GM12891 (cell line): ENCODE data around the gene KTN1.

ENCODE experiments used
- DNase-seq: peaks from one replicate; pipeline ENCODE4 v3.0.0; 2011; ENCODE audit warnings: low spot score; ENCODE audit not compliant: insufficient read length
- FAIRE-seq: peaks from 2 replicates; lab custom pipeline; 2011; peaks lifted over from hg19 to GRCh38; lab: Jason Lieb, UNC
- PAX5 ChIP-seq: IDR thresholded peaks from 2 replicates; pipeline ENCODE4 v1.6.1; 2011; ENCODE audit warnings: low read length, moderate library complexity, mild to moderate bottlenecking; ENCODE audit not compliant: insufficient read depth, severe bottlenecking
- POLR2A ChIP-seq: IDR thresholded peaks from 2 replicates; pipeline ENCODE4 v1.6.1; 2011; ENCODE audit warnings: low read depth, low read length, control low read depth
- POLR2AphosphoS5 ChIP-seq: IDR thresholded peaks from 2 replicates; pipeline ENCODE4 v1.6.1; 2011; ENCODE audit warnings: low read depth, low read length, control low read depth
- POU2F2 ChIP-seq: IDR thresholded peaks from 2 replicates; pipeline ENCODE4 v1.6.1; 2011; ENCODE audit warnings: low read depth, mild to moderate bottlenecking, control low read depth, low read length, moderate library complexity
- SPI1 ChIP-seq: IDR thresholded peaks from 2 replicates; pipeline ENCODE4 v1.6.1; 2011; ENCODE audit warnings: low read depth, low read length, control low read depth
- TAF1 ChIP-seq: IDR thresholded peaks from 2 replicates; pipeline ENCODE4 v1.6.1; 2011; ENCODE audit warnings: low read depth, low read length, control low read depth

The KTN1 gene

DNA sequence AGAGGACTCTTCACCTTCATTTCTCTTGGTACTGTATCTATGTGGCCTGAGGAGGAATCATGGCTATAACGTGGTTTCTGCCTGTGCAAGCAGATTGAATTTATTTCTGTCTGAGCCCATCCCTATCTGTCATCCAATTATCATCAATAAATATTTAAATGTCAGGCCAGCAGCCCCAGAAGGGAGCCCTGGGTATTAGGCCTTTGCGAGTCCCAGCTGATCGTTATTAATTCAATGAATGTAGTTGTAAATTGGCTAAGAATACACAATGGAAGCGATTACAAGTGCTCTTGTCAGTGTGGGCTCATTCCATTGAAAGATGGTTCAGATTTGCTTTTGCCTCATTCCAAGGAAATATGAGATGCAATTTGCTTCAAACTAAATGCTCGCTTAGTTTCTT, 142.0 kb downstream of the KTN1 start:
- FAIRE-seq (no peak), DNase-seq (no peak)
- TF ChIP-seq TAF1 (no peak), POLR2AphosphoS5 (no peak), POLR2A (no peak), POU2F2 (no peak), SPI1 (no peak), PAX5 (no peak)

DNA sequence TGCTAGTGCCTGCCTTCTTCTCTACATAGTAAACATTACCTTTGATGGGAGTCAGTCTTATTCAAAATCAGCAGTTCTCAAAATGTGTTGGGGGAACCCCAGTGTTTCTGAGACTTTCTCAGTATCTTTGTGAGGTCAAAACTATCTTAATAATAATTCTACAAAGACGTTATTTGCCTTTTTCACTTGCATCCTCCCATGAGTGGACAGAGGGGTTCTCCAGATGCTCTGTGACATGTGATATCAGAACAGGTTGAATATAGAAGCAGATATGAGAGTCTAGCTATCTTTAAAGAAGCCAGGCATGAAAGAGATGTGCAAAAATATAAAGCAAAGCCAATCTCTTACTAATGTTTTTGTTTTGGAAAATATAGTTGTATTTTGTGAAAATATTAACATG, 144.7 kb downstream of the KTN1 start:
- DNase-seq = no peak
- FAIRE-seq = no peak

DNA sequence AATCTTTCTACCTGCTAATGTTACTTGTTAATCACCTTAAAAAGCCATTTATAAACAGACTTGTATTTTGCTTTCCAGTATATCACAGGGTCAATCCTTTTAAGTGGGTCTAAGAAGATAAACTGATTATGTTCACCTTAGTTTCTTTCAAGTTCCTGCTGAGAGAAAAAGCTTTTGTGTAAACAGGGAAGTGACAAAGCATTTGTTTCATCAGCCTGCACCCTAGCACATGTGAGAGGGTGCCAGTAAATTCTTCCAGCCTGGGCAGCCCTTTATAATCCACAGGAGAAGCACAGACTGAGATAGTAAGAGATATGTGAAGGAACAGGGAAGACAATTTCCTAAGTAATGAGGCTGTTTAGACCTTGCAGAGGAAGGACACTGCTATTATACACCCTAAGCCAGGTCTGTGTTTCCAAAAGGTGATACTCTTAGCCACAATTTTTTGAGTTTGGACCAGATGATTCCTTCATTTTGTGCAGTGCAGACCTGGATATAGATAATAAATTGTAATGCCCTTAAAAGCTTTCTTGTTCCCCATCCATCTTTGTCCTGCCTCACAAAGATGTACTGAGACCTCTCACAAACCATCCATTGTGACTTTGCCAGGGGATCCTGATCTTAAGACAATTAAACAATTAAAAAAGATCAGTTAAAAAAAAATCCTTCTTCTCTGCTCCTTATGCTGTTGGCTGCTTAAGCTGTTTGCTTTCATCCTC, 150.7 kb downstream of the KTN1 start:
- no peak for TF ChIP-seq POLR2AphosphoS5
- no peak for TF ChIP-seq POLR2A
- TF ChIP-seq PAX5 = no peak
- TF ChIP-seq TAF1 = no peak
- TF ChIP-seq POU2F2 = no peak
- no peak for TF ChIP-seq SPI1
- no peak for FAIRE-seq

More for the DNA sequence above, 144.7 kb downstream of the KTN1 start:
- TF ChIP-seq TAF1 (no peak), POLR2A (no peak), POU2F2 (no peak), POLR2AphosphoS5 (no peak), SPI1 (no peak), PAX5 (no peak)

DNA sequence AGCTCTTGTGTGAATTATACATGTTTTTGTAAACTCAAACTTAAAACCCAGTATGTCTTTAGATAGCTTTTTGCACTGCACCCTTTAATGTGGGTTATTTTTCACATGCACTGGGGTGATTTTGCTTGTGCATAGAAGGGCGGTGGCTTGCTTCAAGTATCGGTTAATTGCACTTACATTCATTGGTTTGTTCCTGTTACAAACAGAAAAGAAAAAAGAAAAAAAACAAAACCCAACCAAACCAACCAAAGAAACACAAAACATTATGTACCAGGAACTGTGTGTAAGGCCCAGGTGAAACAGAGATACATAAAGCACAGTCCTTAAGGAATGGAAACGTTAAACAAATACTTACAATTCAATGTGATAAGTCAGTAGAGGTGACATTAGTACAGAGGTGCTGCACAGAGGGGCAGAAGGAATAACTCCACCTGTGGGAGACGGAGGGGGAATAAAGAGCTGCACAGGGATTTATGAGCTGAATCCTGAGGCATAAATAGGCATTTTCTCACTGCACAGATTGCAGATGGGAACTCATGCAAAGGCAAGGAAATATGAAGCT, 151.4 kb downstream of the KTN1 start:
- FAIRE-seq (no peak), DNase-seq (no peak)
- TF ChIP-seq TAF1 = no peak
- no peak for TF ChIP-seq SPI1
- no peak for TF ChIP-seq POLR2A

More for the DNA sequence above, 150.7 kb downstream of the KTN1 start:
- DNase-seq = no peak

DNA sequence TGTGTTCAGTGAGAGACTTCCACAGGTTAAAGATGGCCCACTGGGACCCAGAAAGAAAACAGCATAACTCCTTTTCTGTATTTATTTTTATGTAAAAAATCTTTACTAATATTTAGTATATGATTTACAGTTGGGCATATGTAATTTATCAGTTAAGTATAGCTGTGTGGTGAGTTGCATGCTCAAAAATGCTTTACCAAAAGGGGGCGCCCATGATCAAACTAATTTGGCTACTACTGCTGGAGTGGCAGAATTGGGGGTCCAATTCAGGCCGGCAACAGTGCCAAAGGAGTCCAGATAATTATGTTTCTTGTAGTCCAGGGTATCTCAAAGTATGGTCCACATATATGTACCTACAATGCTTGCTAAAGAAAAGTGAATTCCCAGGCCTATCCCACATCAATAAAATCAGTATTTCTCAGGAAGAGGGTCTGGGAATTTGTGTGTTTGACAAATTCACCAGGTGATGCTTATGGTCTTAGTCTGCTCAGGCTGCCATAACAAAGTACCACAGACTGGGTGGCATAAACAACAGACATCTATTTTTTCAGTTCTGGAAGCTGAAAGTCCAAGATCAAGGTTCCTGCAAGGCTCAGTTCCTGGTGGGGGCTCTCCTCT, 152.0 kb downstream of the KTN1 start:
- DNase-seq (no peak), FAIRE-seq (no peak)
- TF ChIP-seq SPI1 (no peak), POLR2AphosphoS5 (no peak), TAF1 (no peak), POU2F2 (no peak), POLR2A (no peak), PAX5 (no peak)

DNA sequence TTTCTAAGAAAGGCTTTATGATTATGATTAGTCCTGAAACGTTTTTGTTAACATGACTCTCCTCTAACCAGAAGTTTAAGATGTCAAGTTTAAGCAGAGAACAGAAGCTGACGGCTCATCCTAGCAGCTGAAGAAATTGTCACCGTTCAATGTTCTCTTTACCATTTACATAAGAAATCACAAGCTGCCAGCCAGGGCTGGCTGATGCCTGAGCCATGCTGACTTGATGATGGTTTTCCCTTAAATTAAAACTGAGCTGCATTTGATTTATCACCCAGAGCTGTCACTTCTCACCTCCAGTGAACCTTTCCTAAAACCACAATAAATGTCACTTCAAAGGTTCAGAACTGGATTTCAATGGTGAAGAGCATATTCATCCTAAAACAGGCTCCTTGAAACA, 153.6 kb downstream of the KTN1 start:
- DNase-seq (no peak), FAIRE-seq (no peak)

More for the DNA sequence above, 153.6 kb downstream of the KTN1 start:
- no peak for TF ChIP-seq POU2F2
- TF ChIP-seq POLR2A = no peak
- TF ChIP-seq PAX5 = no peak
- no peak for TF ChIP-seq POLR2AphosphoS5
